T-helper 2 cell treated with Interferon-gamma antibody and Interleukin-4, amounts not matched to agents 100 ng/mL and 5 ng/mL, for 36 hours (primary cell): ENCODE measurements around the gene NAT9. TPM values are rescaled to one million over a fixed set of nuclear protein-coding genes. Genes with fewer than 3 reads are reported as not detected.

Experiments
- intact Hi-C: fragments of 100-400 bp; cut with micrococcal nuclease; formaldehyde crosslinking; loops from one replicate; pipeline ENCODE4 v1.15.1; 2023
- total RNA-seq: library from RNA; stranded (reverse); gene quantifications from 2 replicates; pipeline ENCODE4 v1.2.3, GENCODE V29; 2022

The NAT9 gene
- total RNA-seq, 1 donor from 2014 or later: 32.9 TPM

DNA sequence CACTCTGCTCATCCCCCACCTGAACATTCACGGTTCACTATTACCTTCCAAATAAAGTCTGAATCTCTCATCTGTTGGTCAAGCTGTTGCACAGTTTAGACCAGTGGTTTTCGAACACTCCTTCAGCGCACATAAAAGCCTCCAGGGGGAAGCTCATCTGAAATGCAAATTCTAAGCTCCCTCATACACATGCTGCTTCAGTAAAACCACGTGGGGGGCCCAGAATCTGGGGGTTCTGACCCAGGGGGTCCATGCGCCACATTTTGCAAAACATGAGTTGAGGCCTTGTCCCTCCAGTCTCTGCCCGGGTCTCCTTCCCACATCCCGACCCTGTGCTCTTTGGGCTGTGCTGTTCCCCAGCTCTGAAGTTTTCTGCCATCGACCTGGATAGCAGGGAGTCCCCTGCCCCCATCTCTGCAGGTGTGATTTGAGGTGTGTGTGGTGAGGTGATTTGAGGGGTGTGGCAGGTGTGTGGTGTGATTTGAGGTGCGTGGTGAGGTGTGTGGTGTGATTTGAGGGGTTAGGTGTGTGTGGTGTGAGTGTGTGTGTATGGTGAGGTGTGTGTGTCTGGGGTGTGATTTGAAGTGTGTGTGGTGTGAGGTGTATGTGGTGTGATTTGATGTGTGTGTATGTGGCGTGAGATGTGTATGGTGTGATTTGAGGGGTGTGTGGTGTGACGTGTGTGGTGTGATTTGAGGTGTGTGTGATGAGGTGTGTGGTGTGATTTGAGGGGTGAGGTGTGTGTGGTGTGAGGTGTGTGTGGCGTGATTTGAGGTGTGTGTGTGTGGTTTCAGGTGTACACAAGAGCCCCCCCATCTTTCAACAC lies 43.9 kb downstream of the NAT9 start:
- intact Hi-C loops: no loop called here

DNA sequence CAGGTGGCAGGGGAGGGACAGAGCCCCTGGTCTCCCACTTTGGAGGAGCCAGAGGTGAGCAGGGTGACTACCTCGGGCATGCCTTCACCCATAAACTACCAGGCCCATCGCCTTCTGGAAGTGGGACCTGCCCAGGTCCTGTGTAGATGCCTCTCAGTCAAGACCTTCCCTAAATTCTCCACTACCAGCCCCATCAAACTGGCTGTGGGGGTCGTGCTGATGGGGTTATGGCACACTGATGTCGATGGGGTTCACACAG lies 44.9 kb downstream of the NAT9 start:
- intact Hi-C loops: no loop called here

- intact Hi-C loops: no loop called here
Observed at GRCh38 chr17:74730491-74731346, 45.4 kb downstream of the NAT9 start.

DNA sequence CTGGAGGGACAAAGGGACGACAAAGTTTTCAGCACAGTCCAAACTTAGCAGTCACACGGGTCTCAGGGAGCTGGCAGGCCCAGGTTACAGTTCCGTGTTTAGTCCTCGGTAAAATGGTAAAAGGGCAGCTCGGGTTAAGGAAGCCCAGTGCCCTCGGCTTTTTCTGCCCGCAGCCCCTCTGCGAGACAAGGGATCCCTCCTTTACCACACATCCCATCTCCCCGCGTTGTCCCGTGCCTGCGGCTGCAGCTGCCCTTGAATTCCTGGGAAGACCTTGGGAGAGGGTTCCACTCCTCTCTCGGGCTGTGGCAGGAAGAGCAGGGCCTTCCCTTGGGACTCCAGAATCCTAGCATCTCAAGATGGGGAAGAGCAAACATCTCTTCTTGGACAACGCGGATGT lies 46.3 kb downstream of the NAT9 start:
- intact Hi-C loops: no loop called here

- intact Hi-C loops: no loop called here
Observed at GRCh38 chr17:74729368-74729767, 46.8 kb downstream of the NAT9 start.

- intact Hi-C loops: no loop called here
Observed at GRCh38 chr17:74728702-74729075, 47.5 kb downstream of the NAT9 start.

- intact Hi-C loops: no loop called here
Observed at GRCh38 chr17:74728033-74728701, 48.0 kb downstream of the NAT9 start.

DNA sequence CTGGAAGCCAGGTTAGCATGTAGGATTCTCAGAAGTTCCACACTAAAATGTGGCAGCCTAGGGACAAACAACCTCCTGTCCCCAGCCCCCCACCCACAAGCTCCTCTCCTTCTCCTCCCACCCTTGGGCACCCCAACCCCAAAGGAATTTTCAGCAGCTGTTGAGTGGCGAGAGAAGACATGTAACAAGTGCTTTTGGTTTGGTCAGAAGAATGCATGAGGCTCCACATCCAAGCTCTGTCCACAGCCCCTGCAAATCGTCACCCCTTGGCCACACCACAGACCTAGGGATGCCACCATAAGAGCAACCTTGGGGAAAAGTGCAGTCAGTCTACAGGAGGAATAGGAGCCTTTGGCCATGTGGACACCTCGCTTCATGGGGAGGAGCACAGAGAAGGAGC lies 51.0 kb downstream of the NAT9 start:
- intact Hi-C loops: no loop called here

DNA sequence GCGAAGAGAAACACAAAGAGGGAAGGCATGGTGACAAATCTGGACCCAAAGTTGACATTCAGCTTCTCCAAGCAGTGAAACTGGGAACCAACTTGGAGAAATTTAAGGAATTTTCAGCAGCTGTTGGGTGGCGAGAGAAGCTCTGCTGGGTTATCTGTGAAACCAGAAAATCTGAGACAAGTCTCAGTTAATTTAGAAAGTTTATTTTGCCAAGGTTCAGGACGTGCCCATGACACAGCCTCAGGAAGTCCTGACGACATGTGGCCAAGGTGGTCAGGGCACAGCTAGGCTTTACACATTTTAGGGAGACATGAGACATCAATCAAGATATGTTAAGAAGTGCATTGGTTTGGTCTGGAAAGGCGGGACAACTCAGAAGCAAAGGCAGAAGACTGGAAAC lies 52.3 kb downstream of the NAT9 start:
- intact Hi-C loops: no loop called here

GRCh38 chr17:74722782-74723181 lies 53.4 kb downstream of the NAT9 start:
- intact Hi-C loops: no loop called here

Other genes with a start within 250 kb of the NAT9 start
- gene CD300LB, start 244.9 kb downstream of the NAT9 start, total RNA-seq: not detected in 2 replicates
- 0.52 and 0.86 TPM in 2 replicates for gene CD300C, start 230.2 kb downstream of the NAT9 start, total RNA-seq
- gene CD300H, start 208.8 kb downstream of the NAT9 start, total RNA-seq: not detected in 2 replicates
- not detected in 2 replicates for gene CD300LD, start 184.1 kb downstream of the NAT9 start, total RNA-seq
- gene CD300E, start 152.6 kb downstream of the NAT9 start, total RNA-seq: not detected in 2 replicates
- gene CD300LF, start 63.4 kb downstream of the NAT9 start, total RNA-seq: not detected in 2 replicates
- 91.3 and 93.8 TPM in 2 replicates for gene RAB37, start 39.1 kb downstream of the NAT9 start, total RNA-seq
- gene NHERF1, start 27.7 kb downstream of the NAT9 start, total RNA-seq: 289 and 299 TPM in 2 replicates
- 0.11 and 0.20 TPM in 2 replicates for gene GRIN2C, start 83.5 kb upstream of the NAT9 start, total RNA-seq
- 32.2 and 33.0 TPM in 2 replicates for gene FDXR, start 96.6 kb upstream of the NAT9 start, total RNA-seq
- not detected in 2 replicates for gene FADS6, start 117.3 kb upstream of the NAT9 start, total RNA-seq
- gene USH1G, start 146.9 kb upstream of the NAT9 start, total RNA-seq: not detected in 2 replicates
- not detected in 2 replicates for gene OTOP2, start 147.9 kb upstream of the NAT9 start, total RNA-seq
- gene OTOP3, start 159.6 kb upstream of the NAT9 start, total RNA-seq: not detected in 2 replicates
- gene HID1, start 196.4 kb upstream of the NAT9 start, total RNA-seq: 0.34 and 0.59 TPM in 2 replicates
- 0.64 and 0.73 TPM in 2 replicates for gene CDR2L, start 211.3 kb upstream of the NAT9 start, total RNA-seq
- gene MRPL58, start 236.3 kb upstream of the NAT9 start, total RNA-seq: 52.9 and 55.5 TPM in 2 replicates